Measurements from ENCODE around the gene SPDYE9.
"Not testable (repeated sequence)": the region's sequence is repeated elsewhere in the genome, so short reads cannot be mapped to it uniquely, and the experiment has no call there.

Gene SPDYE9

DNA sequence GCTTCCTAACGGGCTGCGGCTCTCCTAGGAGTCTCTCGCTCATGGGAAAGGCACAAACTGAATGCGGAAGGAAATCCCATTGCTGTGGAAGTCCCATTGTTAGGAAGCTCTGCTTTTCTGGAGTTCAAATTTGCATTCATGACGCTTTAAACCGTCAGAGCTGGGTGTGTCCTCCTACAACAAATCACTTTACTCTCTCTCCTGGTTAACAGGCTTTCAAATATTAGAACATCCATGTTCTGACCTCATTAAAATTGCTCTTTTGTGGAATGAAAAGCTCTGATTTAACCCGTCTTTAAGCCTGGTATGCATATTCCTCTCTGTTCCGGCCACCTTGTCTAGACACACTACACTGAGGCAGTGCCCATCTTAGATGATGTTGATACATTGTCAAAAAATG is at the start of gene SPDYE9:
SPDYE9 (minus strand) TSS at position 101 of the 400 bp plus-strand sequence. CDS start 1,800 bp downstream, outside the sequence.
- DNase-seq: not testable (repeated sequence)

DNA sequence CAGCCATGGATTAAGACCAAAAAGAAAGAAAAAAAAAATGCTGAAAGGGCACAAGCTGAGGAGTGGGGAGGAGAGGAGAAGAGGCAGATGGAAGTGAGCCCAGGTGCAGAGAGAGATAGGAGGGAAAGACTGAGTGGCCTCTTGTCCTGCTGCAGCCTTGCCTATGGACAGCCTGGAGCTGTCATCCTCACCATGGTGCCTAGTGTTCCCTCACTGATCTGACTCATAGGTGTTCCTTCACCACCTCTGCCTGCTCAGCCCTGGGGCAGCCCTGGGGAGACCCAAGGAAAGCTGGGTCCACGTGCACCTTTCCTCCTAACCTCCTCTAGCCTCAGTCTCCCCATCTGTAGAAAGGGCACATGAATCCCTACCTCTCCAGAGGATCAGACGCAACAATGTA is 49.0 kb upstream of the SPDYE9 start:
- not testable (repeated sequence) for DNase-seq

- DNase-seq: not testable (repeated sequence)
Measured at GRCh38 chr7:73132651-73133217, 46.9 kb upstream of the SPDYE9 start.

DNA sequence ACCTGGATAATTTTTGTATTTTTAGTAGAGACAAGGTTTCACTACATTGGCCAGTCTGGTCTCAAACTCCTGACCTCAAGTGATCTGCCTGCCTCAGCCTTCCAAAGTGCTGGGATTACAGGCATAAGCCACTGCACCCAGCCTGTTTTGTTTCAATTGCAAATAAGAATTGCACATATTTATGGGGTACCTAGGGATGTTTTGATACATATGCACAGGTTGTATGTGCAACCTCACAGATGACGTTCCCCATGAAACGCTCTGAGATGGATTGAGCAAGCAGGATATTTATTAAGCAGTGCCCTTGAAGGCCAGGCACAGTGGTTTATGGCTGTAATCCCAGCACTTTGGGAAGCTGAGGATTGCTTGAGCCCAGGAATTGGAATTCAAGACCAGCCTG is 44.8 kb upstream of the SPDYE9 start:
- DNase-seq: not testable (repeated sequence)

DNA sequence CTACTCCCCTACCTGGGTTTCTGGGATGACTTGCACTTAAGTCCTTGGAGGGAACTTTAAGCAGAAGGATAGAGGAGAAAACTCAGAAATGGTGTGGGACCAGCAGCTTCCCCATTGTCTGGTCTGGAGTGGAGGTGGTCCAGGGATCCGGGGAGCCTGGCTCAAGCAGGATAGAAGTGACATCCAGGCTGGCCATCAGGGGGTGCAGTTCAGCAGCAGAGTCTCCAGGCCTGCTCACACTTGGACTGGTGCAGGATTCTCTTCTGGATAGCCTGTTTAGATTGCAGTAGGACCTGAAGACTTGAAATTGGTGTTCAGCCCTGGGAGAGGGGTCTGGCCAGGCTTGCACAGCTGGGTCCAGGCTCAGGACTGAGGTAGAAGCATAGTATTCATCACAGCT is 38.3 kb upstream of the SPDYE9 start:
- DNase-seq: not testable (repeated sequence)

GRCh38 chr7:73122778-73123447 is 37.1 kb upstream of the SPDYE9 start:
- DNase-seq: not testable (repeated sequence)

- not testable (repeated sequence) for DNase-seq
Measured at GRCh38 chr7:73118155-73118554, 32.3 kb upstream of the SPDYE9 start.

DNA sequence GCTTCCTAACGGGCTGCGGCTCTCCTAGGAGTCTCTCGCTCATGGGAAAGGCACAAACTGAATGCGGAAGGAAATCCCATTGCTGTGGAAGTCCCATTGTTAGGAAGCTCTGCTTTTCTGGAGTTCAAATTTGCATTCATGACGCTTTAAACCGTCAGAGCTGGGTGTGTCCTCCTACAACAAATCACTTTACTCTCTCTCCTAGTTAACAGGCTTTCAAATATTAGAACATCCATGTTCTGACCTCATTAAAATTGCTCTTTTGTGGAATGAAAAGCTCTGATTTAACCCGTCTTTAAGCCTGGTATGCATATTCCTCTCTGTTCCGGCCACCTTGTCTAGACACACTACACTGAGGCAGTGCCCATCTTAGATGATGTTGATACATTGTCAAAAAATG is 28.0 kb downstream of the SPDYE9 start, which contains the start of gene SPDYE11:
SPDYE11 (minus strand) TSS at position 101 of the 400 bp plus-strand sequence. CDS start 1,800 bp downstream, outside the sequence.
- not testable (repeated sequence) for DNase-seq

GRCh38 chr7:73029666-73030065 is 56.2 kb downstream of the SPDYE9 start, which contains the start of gene SPDYE8:
Gene SPDYE8, minus strand, starts transcription at chr7:73029766. Its CDS starts 1,800 bp downstream, at chr7:73027966.
- DNase-seq: not testable (repeated sequence)
